Astrocyte (in vitro differentiated cells and primary cell): ENCODE results near the gene MARCHF10. TPM values are rescaled to one million over a fixed set of nuclear protein-coding genes. Genes with fewer than 3 reads are reported as not detected.

Experiments used
- DNase-seq: peaks from one replicate; pipeline ENCODE4 v3.0.0-alpha.2; 2010; ENCODE audit warnings: low read depth
- FAIRE-seq: peaks from 2 replicates; lab custom pipeline; 2011; peaks lifted over from hg19 to GRCh38; lab: Jason Lieb, UNC
- H2AFZ ChIP-seq: 2 replicates; pipeline ENCODE4 v1.6.0; 2012; ENCODE audit warnings: low read depth, low read length, inconsistent platforms
- H3K27ac ChIP-seq: 2 replicates; pipeline ENCODE4 v1.5.1; 2011; ENCODE audit warnings: low read depth, low read length, inconsistent platforms
- H3K27me3 ChIP-seq: 2 replicates; pipeline ENCODE4 v1.6.0; 2011; ENCODE audit warnings: low read length, inconsistent platforms; ENCODE audit not compliant: insufficient read depth
- H3K36me3 ChIP-seq: 2 replicates; pipeline ENCODE4 v1.5.1; 2011; ENCODE audit warnings: low read length, inconsistent platforms; ENCODE audit not compliant: insufficient read depth
- H3K4me1 ChIP-seq: 2 replicates; pipeline ENCODE4 v1.5.1; 2011; ENCODE audit warnings: low read length, inconsistent platforms; ENCODE audit not compliant: insufficient read depth
- H3K4me2 ChIP-seq: 2 replicates; pipeline ENCODE4 v1.6.0; 2012; ENCODE audit warnings: low read length, inconsistent platforms
- H3K4me3 ChIP-seq: 2 replicates; pipeline ENCODE4 v1.5.1; 2011; ENCODE audit warnings: low read depth, mild to moderate bottlenecking, low read length, inconsistent platforms; ENCODE audit not compliant: insufficient read depth
- H3K79me2 ChIP-seq: 2 replicates; pipeline ENCODE4 v1.6.0; 2012; ENCODE audit warnings: mild to moderate bottlenecking, low read length, inconsistent platforms; ENCODE audit not compliant: insufficient read depth
- H3K9ac ChIP-seq: 2 replicates; pipeline ENCODE4 v1.6.0; 2012; ENCODE audit warnings: mild to moderate bottlenecking, low read length, inconsistent platforms
- H3K9me3 ChIP-seq: 2 replicates; pipeline ENCODE4 v1.5.1; 2012; ENCODE audit warnings: low read depth, mild to moderate bottlenecking, low read length, inconsistent platforms; ENCODE audit not compliant: insufficient read depth
- H4K20me1 ChIP-seq: 2 replicates; pipeline ENCODE4 v1.6.0; 2012; ENCODE audit warnings: low read length, inconsistent platforms; ENCODE audit not compliant: insufficient read depth
- H3K27ac Mint-ChIP-seq: one replicate; pipeline ENCODE4 v1.8.0; 2021; ENCODE audit warnings: mild to moderate bottlenecking, mixed read lengths; ENCODE audit not compliant: unreplicated experiment
- H3K27me3 Mint-ChIP-seq: one replicate; pipeline ENCODE4 v1.8.0; 2021; ENCODE audit warnings: low read depth, mixed read lengths; ENCODE audit not compliant: unreplicated experiment
- H3K36me3 Mint-ChIP-seq: one replicate; pipeline ENCODE4 v1.8.0; 2021; ENCODE audit warnings: low read depth, mixed read lengths; ENCODE audit not compliant: unreplicated experiment
- H3K4me1 Mint-ChIP-seq: one replicate; pipeline ENCODE4 v1.8.0; 2021; ENCODE audit warnings: low read depth, mixed read lengths; ENCODE audit not compliant: unreplicated experiment
- H3K4me3 Mint-ChIP-seq: one replicate; pipeline ENCODE4 v1.8.0; 2021; ENCODE audit warnings: mild to moderate bottlenecking, moderate library complexity, mixed read lengths; ENCODE audit not compliant: unreplicated experiment
- H3K9me3 Mint-ChIP-seq: one replicate; pipeline ENCODE4 v1.8.0; 2021; ENCODE audit warnings: mild to moderate bottlenecking, mixed read lengths; ENCODE audit not compliant: unreplicated experiment
- EZH2 ChIP-seq: IDR thresholded peaks from 2 replicates; pipeline ENCODE4 v1.6.1; 2012; ENCODE audit warnings: mild to moderate bottlenecking, low read length, inconsistent platforms; ENCODE audit not compliant: insufficient read depth
- total RNA-seq: library from RNA; stranded (reverse); gene quantifications from 2 replicates; pipeline ENCODE4 v1.2.1, GENCODE V29; 2021
- TF ChIP-seq, protein P1 (sequence below): IDR thresholded peaks from 2 replicates; pipeline ENCODE4 v1.5.1; 2011; ENCODE audit warnings: low read depth, mild to moderate bottlenecking, inconsistent platforms, low read length, moderate library complexity; ENCODE audit not compliant: insufficient read depth

The MARCHF10 gene
- total RNA-seq, 1 donor from 2014 or later = not detected

DNA sequence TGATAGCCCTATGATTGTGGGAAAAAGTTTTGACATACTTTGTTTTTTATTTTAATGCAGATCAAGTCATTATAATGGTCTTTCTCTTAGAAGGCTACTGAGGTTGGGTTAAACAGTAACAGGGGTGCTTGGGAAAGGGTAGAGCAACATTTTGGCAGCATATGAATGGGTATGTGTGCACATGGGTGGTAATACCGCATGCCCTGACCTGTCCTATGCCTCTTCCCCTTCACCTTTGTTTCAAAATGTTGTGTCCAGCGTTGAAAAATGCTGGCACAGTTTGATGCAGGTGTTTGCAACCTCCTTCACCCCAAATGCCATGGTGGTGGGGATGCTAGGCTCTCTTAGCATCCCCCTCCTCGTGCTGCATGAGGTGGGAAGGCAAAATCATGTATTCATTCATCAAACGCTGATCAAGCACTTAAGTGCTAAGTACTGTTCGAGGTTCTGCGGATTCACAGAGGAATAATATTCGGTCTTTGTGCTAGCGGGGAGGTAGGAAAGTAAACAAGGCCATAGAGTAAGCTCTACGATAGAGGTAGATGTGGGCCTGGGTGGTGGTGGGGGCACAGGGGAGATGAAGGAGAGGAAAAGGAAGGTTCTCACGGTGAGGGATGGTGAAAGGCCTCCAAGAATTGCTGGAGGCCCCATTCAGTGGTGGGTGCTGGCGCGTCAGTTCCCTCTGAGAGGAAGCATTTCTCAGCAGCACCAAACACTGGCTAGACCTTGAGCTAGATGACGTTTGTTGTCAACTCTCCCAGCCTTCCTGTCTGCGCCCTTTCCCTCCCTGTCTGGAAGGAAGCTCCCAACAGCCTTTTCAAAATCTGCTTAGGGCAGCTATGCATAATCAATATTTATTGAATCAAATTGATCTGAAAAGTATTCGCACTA lies 13.3 kb upstream of the MARCHF10 start:
- DNase-seq (peak; percentile 37), FAIRE-seq (no peak)
- peak overlapping the region; percentile 89 for H3K9ac ChIP-seq
- no peaks in the 10 kb centered on the region for H3K27me3 ChIP-seq
- no peak overlapping the region for H2AFZ ChIP-seq
- no peaks in the 10 kb centered on the region for H4K20me1 ChIP-seq
- Mint-ChIP-seq H3K27me3 (no peaks in the 10 kb centered on the region), H3K27ac (peak overlapping the region; percentile 98), H3K4me1 (peaks cover 48% of the 10 kb centered on the region), H3K4me3 (no peak overlapping the region), H3K9me3 (no peaks in the 10 kb centered on the region), H3K36me3 (no peaks in the 10 kb centered on the region)
- no peaks in the 10 kb centered on the region for H3K36me3 ChIP-seq
- TF ChIP-seq EZH2 = no peak
- TF ChIP-seq, protein P1, sequence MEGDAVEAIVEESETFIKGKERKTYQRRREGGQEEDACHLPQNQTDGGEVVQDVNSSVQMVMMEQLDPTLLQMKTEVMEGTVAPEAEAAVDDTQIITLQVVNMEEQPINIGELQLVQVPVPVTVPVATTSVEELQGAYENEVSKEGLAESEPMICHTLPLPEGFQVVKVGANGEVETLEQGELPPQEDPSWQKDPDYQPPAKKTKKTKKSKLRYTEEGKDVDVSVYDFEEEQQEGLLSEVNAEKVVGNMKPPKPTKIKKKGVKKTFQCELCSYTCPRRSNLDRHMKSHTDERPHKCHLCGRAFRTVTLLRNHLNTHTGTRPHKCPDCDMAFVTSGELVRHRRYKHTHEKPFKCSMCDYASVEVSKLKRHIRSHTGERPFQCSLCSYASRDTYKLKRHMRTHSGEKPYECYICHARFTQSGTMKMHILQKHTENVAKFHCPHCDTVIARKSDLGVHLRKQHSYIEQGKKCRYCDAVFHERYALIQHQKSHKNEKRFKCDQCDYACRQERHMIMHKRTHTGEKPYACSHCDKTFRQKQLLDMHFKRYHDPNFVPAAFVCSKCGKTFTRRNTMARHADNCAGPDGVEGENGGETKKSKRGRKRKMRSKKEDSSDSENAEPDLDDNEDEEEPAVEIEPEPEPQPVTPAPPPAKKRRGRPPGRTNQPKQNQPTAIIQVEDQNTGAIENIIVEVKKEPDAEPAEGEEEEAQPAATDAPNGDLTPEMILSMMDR = no peak
- H3K4me3 ChIP-seq = no peak overlapping the region
- peaks cover 53% of the 10 kb centered on the region for H3K4me1 ChIP-seq
- H3K9me3 ChIP-seq = no peaks in the 10 kb centered on the region
- H3K79me2 ChIP-seq = no peaks in the 10 kb centered on the region
- H3K27ac ChIP-seq = peak overlapping the region; percentile 95
- no peak overlapping the region for H3K4me2 ChIP-seq

DNA sequence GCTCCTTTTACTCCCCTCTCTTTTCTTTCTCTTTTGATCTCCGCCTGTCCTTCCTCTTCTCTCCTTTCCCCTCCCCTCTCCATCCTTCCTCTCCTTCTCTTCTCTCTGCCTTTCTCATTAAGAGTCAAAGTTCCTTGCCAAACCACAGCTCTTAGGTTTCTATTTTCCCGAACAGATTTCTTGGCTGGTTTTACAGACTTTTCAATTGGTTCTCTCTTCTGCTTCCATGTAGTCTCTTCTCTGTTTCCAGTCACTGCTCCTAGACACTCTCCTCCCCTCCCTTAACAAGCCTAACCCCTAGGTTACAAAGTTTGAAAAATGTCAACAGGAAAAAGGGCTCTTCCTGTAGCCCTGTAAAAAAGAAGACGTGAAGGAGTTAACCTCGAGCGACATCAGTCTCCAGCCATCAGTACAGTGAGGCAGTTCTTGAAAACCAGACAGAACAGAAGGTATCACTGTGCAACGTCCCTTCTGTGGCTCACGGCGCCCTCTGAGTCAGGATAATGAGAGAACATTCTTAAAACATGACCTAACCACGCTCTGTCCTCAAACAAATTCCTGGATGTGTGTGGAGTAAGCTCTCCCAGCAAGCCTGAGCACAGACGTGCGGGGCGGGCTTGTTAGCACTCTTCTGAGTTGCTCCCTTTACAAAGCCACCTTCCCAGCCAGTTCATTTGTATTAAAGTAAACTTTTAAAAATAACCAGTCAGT lies 11.6 kb upstream of the MARCHF10 start:
- H3K27ac ChIP-seq = peak overlapping the region; percentile 95
- peaks cover 45% of the 10 kb centered on the region for H3K4me1 ChIP-seq
- no peaks in the 10 kb centered on the region for H3K9me3 ChIP-seq
- H3K36me3 ChIP-seq = no peaks in the 10 kb centered on the region
- peak overlapping the region; percentile 89 for H3K9ac ChIP-seq
- H3K36me3 Mint-ChIP-seq = no peaks in the 10 kb centered on the region
- H2AFZ ChIP-seq = peak overlapping the region; percentile 31
- peaks cover 40% of the 10 kb centered on the region for H3K4me1 Mint-ChIP-seq
- no peaks in the 10 kb centered on the region for H3K27me3 Mint-ChIP-seq
- TF ChIP-seq, protein P1 = no peak
- TF ChIP-seq EZH2 = no peak
- no peaks in the 10 kb centered on the region for H3K79me2 ChIP-seq
- H3K4me2 ChIP-seq = peak overlapping the region; percentile 84
- FAIRE-seq (peak; percentile 93), DNase-seq (peak; percentile 99)
- peak overlapping the region; percentile 98 for H3K27ac Mint-ChIP-seq
- H4K20me1 ChIP-seq = no peaks in the 10 kb centered on the region
- no peaks in the 10 kb centered on the region for H3K27me3 ChIP-seq
- H3K9me3 Mint-ChIP-seq = no peaks in the 10 kb centered on the region
- H3K4me3 Mint-ChIP-seq = peak overlapping the region; percentile 37
- H3K4me3 ChIP-seq = peak overlapping the region; percentile 40
